NCI-H1092 (cell line): ENCODE data around the gene GRIP2.

Experiments
- DNase-seq: peaks from one replicate; lab custom pipeline; 2025; lab: John Stamatoyannopoulos, UW

GRIP2 gene

GRCh38 chr3:14505803-14506500 lies 34.2 kb downstream of the GRIP2 start:
- DNase-seq, result no peak

GRCh38 chr3:14505001-14505802 lies 34.9 kb downstream of the GRIP2 start:
- no peak for DNase-seq

- no peak for DNase-seq
Observed at GRCh38 chr3:14503706-14504065, 36.5 kb downstream of the GRIP2 start.

GRCh38 chr3:14503033-14503705 lies 37.0 kb downstream of the GRIP2 start:
- DNase-seq, result no peak

GRCh38 chr3:14502472-14502871 lies 37.7 kb downstream of the GRIP2 start:
- no peak for DNase-seq

GRCh38 chr3:14497321-14497720 lies 42.8 kb downstream of the GRIP2 start:
- no peak for DNase-seq

- DNase-seq, result no peak
Observed at GRCh38 chr3:14496351-14496750, 43.8 kb downstream of the GRIP2 start.

- DNase-seq, result no peak
Observed at GRCh38 chr3:14494973-14495300, 45.2 kb downstream of the GRIP2 start.

- DNase-seq, result no peak
Observed at GRCh38 chr3:14494279-14494972, 45.7 kb downstream of the GRIP2 start.

- DNase-seq, result no peak
Observed at GRCh38 chr3:14492948-14493881, 46.9 kb downstream of the GRIP2 start.

- no peak for DNase-seq
Observed at GRCh38 chr3:14491396-14492190, 48.5 kb downstream of the GRIP2 start.

GRCh38 chr3:14490831-14491230 lies 49.3 kb downstream of the GRIP2 start:
- no peak for DNase-seq

- no peak for DNase-seq
Observed at GRCh38 chr3:14490255-14490654, 49.9 kb downstream of the GRIP2 start.

GRCh38 chr3:14489641-14490040 lies 50.5 kb downstream of the GRIP2 start:
- DNase-seq, result no peak

GRCh38 chr3:14488286-14489041 lies 51.7 kb downstream of the GRIP2 start:
- no peak for DNase-seq

- no peak for DNase-seq
Observed at GRCh38 chr3:14487821-14488220, 52.3 kb downstream of the GRIP2 start.

- DNase-seq, result no peak
Observed at GRCh38 chr3:14487086-14487485, 53.1 kb downstream of the GRIP2 start.

GRCh38 chr3:14486460-14486859 lies 53.7 kb downstream of the GRIP2 start:
- DNase-seq, result no peak

- DNase-seq, result no peak
Observed at GRCh38 chr3:14485981-14486380, 54.2 kb downstream of the GRIP2 start.

GRCh38 chr3:14484741-14485140 lies 55.4 kb downstream of the GRIP2 start:
- no peak for DNase-seq
